Cardiac atrium fibroblast (primary cell): ENCODE data around the gene CLCNKA. TPM values are rescaled to one million over a fixed set of nuclear protein-coding genes. Genes with fewer than 3 reads are reported as not detected.

Source experiments
- total RNA-seq: library from RNA; depleted of rRNA; stranded (reverse); fragments of >200 nt; gene quantifications from 2 replicates; pipeline ENCODE4 v1.2.3, GENCODE V29; 2015

Gene CLCNKA
- total RNA-seq: not detected in 2 replicates

DNA sequence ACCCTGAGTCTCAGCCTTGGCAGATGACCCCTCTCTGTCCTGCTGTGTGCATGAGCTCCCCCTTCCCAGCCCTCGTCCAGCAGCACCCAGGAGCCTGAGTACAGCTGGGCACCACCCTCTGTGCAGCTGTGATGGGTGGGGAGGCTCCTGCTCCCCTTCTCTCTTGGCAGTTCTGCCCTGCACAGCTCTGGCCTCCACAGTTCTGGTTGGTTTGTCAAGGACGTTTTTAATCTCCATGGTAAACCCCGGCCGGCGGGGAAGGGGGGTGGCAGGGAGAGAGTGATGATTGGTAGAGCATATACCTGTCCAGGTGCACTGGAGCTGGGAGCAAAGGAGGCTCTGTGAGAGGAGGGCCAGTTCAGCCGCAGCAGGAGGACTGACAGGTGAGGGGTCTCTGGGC lies at the start of gene CLCNKA:
CLCNKA (plus strand) TSS at position 356 of the 400 bp plus-strand sequence. CDS start 584 bp downstream, outside the sequence.

DNA sequence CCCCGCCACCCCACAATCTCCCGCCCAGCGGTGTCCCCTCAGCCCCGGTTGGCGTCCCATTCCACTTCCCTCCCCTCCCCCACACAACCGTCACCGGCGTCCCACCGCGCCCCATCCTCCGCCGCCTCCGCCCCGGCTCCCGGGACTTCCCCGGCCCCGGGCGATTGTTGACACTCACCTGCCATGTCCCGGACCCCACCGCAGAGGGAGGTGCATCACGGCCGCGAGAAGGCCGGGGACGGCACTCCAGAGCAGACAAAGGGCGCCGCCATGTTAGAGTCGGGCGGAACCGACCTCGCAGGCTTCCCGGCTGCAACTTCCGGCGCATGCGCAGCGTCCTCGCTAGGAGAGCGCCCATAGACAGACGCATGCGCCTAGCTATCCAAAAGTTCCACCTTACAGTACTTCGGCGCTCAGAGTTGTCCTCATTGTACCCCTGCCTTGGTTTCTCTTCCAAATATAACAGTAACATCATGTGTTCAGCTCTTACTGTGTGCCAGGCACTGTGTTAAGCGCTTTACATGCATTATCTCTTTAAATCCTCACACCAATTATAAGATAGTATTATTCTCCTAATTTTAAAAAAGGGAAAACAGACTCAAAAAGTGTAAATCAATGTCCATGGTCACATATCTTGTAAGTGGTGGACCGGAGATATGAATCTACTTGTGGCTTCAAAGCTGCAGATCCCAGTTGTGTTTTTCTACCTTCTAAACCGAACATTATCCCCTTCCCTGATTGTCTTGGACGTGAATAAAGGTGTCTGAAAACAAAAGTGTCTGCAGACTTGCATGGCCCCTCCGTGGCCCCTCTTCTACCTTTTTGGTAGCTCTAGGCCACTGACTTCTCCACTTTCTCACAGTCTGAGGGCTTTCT lies 45.8 kb upstream of the CLCNKA start, which contains the start of gene ZBTB17:
ZBTB17 (minus strand) TSS at position 297 of the 876 bp plus-strand sequence. CDS start 27,606 bp downstream, outside the sequence.

DNA sequence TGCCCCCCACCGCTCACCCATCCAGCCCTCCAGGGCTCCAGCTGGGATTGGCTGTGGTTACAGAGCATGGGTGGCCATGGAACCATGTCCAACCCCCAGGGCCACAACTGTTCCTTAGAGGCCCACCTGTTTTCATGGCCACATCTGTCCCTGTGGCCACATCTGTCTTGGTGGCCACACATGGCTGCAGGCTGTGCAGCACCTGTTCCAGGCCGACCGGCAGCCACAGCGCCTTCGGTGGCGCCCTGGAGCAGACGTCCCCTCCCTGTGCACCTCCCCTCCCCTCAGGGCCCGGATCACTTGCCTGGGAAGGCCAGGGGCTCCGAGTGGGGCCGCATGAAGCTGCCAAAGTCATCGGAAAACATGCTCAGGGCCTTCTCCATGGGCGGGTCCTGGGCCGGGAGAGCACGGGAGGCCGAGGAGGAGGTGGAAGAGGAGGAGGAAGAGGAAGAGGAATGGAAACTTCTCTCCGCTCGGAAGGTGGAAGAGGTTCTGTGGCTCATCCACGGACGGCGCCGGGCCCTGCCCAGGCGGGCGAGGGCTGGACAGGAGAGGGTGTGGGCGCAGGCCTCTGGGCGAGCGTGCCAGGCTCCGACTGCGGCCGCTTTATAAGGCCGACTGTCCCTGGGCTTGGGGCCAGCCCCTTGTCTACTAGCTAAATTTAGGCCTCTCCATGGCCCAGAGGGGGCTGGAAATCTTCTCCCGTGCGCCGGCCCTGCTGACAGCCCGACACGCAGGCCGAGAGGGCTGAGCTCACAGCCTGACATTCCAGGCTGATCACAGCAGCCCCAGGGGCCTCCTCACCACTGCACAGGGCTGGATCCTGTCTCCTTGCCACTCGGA lies 4.2 kb upstream of the CLCNKA start, which contains the start of gene HSPB7:
HSPB7 (minus strand) TSS at position 583 of the 843 bp plus-strand sequence; CDS start at position 503, 80 bp downstream.

DNA sequence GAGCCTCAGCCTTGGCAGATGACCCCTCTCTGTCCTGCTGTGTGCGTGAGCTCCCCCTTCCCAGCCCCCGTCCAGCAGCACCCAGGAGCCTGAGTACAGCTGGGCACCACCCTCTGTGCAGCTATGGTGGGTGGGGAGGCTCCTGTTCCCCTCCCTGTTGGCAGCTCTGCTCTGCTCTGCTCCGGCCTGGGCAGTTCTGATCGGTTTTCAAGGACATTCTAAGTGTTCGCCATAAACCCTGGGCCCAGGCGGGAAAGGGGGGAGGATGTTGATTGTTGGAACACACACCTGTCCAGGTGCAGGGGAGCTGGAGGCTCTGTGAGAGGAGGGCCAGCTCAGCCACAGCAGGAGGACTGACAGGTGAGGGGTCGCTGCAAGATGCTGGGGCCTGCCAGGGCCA lies 21.7 kb downstream of the CLCNKA start, which contains the start of gene CLCNKB:
CLCNKB (plus strand) TSS at position 262 of the 400 bp plus-strand sequence. CDS start 711 bp downstream, outside the sequence.

DNA sequence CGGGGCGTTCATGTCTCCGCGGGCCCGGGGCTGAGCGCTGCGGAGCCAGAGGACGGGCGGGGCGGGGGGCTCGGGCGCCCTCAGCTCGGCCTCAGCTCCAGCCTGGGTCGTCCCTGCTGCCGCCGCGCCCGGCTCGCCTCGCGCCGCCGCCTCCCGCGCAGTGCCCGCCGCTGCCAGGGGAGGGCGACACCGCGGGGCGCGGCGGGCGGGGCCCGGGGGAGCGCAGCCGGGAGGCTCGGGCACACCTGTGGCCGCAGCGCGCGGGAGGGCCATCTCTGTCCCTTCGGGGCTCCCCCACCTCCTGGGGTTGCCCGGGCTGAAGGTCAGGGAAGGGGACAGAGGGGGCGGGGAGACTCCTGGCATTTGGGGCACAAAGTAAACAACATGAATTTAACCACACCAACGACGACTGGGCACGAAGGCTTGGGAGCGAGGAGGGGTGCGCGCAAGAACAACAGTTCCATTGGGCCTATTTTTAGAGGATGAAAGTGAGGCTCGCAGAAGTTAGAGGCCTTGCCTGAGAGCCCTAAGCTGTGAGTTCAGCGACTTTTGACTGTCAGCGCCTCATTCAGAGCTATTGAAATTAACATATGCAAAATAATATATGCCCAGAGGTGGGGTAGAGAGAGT lies 51.8 kb downstream of the CLCNKA start, which contains the start of gene FAM131C:
FAM131C (minus strand) TSS at position 162 of the 630 bp plus-strand sequence. CDS start 209 bp downstream, outside the sequence.

Other genes with a start within 250 kb of the CLCNKA start
- gene UQCRHL, start 214.4 kb upstream of the CLCNKA start, total RNA-seq: 1.9 and 2.7 TPM in 2 replicates
- 8.7 and 15.4 TPM in 2 replicates for gene SPEN, start 174.3 kb upstream of the CLCNKA start, total RNA-seq
- gene ZBTB17, start 45.9 kb upstream of the CLCNKA start, total RNA-seq: 13.7 and 16.5 TPM in 2 replicates
- not detected in 2 replicates for gene SRARP, start 17.8 kb upstream of the CLCNKA start, total RNA-seq
- 0.81 and 5.2 TPM in 2 replicates for gene HSPB7, start 4.0 kb upstream of the CLCNKA start, total RNA-seq
- gene CLCNKB, start 21.7 kb downstream of the CLCNKA start, total RNA-seq: under 0.01 TPM in 1 of 2 replicates, not detected in the other
- gene FAM131C, start 51.6 kb downstream of the CLCNKA start, total RNA-seq: not detected in 2 replicates
- gene EPHA2, start 134.0 kb downstream of the CLCNKA start, total RNA-seq: 16.4 and 25.1 TPM in 2 replicates
- 4.5 and 11.4 TPM in 2 replicates for gene ARHGEF19, start 190.6 kb downstream of the CLCNKA start, total RNA-seq
- 1.1 and 2.3 TPM in 2 replicates for gene CPLANE2, start 215.1 kb downstream of the CLCNKA start, total RNA-seq